HG02938 (cell line): ENCODE results near the gene RBMX.

ENCODE experiments used
- ATAC-seq: cut with Tn5 transposase; IDR thresholded peaks from one replicate; pipeline ENCODE4 v1.9.1; 2021; ENCODE audit warnings: mild to moderate bottlenecking, moderate library complexity; ENCODE audit not compliant: unreplicated experiment

The RBMX gene

DNA sequence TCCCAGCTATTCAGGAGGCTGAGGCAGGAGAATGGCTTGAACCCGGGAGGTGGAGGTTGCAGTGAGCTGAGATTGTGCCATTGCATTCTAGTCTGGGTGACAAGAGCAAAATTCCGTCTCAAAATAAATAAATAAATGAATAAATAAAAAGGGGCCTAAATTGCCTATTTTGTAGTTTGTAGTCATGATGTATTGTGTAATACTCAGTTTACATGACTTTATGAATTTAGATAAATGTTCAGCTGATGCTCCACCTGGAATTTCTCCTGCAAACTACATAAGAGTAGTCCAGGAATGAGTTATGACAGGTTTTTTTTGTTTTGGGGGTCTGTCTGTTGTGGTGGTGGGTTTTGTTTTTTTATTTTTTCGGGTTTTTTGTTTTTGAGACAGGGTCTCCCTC, 31.1 kb downstream of the RBMX start:
- ATAC-seq = no peak

DNA sequence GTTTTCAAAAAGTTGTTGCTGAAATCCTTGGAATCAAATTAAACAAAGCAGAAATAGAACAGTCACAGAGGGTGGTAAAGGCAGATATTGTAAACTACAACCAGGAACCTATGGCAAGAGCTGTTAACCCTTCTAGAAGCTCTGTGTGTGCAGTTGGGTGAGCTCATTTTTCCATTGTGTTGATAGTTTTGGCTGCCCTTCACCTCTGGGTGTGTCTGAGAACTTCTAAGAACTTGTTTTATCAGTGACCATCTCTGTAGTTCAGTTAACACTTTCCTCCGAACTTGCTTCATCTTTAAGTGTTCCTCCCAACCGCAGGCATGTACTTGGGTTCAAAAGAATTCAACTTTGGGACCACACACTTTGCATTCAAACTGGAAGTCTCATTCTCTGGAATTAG, 32.7 kb downstream of the RBMX start:
- ATAC-seq = no peak

DNA sequence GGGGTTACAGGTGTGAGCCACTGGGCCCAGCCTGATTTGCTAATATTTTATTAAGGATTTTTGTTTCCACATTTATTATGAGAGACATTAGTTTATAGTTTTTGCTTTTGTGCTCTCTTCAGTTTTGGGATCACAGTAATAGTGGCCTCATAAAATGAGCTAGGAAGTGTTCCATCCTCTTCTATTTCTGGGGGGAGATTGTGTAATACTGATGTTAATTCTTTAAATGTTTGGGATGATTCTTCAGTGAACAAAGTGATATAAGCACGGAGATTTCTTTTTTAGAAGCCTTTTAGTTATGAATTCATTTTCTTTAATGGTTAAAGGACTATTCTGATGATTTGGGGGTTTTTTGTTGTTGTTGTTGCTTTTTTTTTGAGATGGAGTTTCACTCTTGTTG, 41.3 kb downstream of the RBMX start:
- no peak for ATAC-seq

DNA sequence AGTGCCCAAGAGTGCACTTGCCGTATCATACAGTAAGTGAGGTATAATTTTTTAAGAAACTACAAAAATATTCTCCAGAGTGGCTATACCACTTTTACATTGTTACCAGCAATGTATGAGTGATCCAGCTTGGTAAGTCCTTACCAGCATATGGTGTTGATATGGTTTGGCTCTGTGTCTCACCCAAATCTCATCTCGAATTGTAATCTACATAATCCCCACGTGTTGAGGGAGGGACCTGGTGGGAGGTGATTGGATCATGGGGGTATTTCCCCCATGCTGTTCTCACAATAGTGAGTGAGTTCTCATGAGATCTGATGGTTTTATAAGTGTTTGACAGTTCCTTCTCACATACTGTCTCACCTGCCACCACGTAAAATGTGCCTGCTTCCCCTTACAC, 44.8 kb downstream of the RBMX start:
- ATAC-seq = no peak

DNA sequence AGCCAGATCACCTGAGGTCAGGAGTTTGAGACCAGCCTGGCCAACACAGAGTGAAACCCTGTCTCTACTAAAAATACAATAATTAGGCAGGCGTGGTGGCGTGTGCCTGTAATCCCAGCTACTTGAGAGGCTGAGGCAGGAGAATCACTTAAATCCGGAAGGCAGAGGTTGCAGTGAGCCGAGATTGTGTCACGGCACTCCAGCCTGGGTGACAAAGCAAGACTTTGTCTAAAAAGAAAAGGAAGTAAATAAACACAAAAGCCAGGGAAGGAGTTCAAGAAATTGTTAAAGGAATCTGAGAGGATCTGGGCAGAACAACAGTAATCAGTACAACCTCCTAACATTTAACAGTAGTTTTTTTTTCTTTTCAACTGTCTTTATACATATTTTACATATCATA, 51.1 kb downstream of the RBMX start:
- ATAC-seq = no peak

DNA sequence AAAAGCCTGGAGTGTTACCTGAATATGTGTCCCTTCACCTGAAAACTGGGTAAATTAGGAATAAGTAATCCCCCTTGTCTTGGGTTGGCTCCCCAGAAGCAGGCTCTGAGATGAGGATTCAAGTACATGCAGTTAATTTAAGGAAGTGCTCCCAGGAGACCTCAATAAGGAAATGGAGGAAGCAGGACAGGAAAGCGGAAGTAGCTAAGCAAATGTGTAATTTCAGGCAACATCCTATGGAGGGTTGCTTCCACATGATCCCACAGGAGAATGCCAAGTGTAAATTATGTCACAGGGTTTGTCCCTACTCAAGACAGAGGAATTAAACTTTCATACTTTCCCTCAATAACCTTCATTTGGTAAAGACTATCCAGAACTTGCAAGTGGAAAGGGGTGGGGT, 51.7 kb downstream of the RBMX start:
- no peak for ATAC-seq

DNA sequence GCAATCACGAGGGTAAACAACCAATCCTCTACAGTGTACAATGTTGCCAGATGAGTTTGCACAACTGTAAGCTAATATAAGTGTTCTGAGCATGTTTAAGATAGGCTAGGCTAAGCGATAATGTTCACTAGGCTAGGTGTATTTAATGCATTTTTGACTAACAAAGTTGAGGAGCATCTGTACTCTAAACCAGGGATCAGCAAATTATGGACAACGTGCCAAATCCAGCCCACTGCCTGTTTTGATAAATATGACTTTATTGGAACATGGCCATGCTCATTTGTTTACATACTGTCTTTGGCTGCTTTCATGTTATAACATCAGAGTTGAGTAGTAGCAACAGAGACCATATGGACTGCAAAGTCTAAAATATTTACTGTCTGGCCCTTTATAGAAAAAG, 53.5 kb downstream of the RBMX start:
- ATAC-seq = no peak

DNA sequence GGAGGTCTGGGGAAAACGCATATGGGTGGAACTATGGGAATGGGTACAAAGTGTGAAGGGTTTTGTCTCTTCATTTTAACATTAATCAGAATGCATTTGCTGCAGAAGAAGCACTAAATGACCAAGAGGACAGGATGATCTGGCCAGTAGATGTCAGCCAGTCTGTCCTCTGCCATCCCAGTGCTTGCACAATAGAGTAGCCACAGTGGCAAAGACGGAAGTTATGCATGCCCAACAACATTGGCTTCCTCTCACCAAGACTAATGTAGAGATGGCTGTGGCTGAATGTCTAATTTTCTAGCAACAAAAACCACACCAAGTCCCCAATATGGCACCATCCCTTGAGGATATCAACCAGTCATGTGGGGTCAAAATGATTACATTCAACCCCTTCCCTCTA, 54.8 kb downstream of the RBMX start:
- ATAC-seq = no peak
